ENCODE data around the gene CEBPB.

DNA sequence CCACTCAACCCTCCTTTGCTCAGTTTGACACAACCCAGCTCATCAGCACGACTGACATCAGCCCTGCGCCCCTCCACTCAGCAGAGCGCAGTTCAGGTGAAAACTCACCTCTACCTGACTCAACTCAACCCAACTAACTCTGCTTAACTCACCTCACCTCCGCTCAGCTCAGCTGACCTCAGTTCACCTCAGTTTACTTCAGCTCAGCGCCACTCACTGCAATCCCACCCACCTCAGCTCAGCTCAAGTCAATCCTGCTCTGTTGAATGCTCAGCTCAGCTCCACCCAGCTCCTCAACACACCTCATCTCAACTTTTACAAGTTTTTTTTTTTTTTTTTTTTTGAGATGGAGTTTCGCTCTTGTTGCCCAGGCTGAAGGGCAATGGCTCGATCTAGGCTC is 39.6 kb downstream of the CEBPB start:
- TF ChIP-seq, protein P1, sequence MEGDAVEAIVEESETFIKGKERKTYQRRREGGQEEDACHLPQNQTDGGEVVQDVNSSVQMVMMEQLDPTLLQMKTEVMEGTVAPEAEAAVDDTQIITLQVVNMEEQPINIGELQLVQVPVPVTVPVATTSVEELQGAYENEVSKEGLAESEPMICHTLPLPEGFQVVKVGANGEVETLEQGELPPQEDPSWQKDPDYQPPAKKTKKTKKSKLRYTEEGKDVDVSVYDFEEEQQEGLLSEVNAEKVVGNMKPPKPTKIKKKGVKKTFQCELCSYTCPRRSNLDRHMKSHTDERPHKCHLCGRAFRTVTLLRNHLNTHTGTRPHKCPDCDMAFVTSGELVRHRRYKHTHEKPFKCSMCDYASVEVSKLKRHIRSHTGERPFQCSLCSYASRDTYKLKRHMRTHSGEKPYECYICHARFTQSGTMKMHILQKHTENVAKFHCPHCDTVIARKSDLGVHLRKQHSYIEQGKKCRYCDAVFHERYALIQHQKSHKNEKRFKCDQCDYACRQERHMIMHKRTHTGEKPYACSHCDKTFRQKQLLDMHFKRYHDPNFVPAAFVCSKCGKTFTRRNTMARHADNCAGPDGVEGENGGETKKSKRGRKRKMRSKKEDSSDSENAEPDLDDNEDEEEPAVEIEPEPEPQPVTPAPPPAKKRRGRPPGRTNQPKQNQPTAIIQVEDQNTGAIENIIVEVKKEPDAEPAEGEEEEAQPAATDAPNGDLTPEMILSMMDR (IDR thresholded peaks at IDR 0.05) = no peak
- TF ChIP-seq POLR2A (IDR thresholded peaks at IDR 0.05) = no peak
- TF ChIP-seq EP300 (IDR thresholded peaks at IDR 0.05) = no peak

Measured in tibial nerve (tissue), 4 donors.